ENCODE measurements around the gene CDH15.

GRCh38 chr16:89140981-89141883, 30.3 kb upstream of the CDH15 start:
- no peak for TF ChIP-seq CTCF (IDR thresholded peaks at IDR 0.05; ENCODE audit: low read length)
- no peak for TF ChIP-seq EZH2 (IDR thresholded peaks at IDR 0.05; ENCODE audit: borderline replicate concordance, low read length)

All from OCI-LY1 (cell line).